HepG2 (cell line): ENCODE data around the gene CCDC116. TPM values are rescaled to one million over a fixed set of nuclear protein-coding genes. Genes with fewer than 3 reads are reported as not detected.

Source experiments
- AGO2 ChIP-seq: fragments of 200-400 bp; formaldehyde crosslinking; optimal IDR thresholded peaks from 2 replicates; pipeline ENCODE3; 2017; ENCODE audit warnings: mild to moderate bottlenecking, low read depth, low read length, moderate library complexity
- E2F1 ChIP-seq: sonication (generic); formaldehyde crosslinking; IDR thresholded peaks from 2 replicates; pipeline ENCODE4 v1.5.0; 2020; ENCODE audit warnings: missing genetic modification reagents
- EEA1 ChIP-seq: sonication (generic); formaldehyde crosslinking; IDR thresholded peaks from 2 replicates; pipeline ENCODE4 v1.5.1; 2020; ENCODE audit warnings: mild to moderate bottlenecking, missing genetic modification reagents, borderline replicate concordance
- ERF ChIP-seq: IDR thresholded peaks from 2 replicates; pipeline ENCODE4 v1.6.1; 2018; ENCODE audit warnings: missing biosample characterization, missing genetic modification reagents
- IRX3 ChIP-seq: sonication (generic); formaldehyde crosslinking; IDR thresholded peaks from 2 replicates; pipeline ENCODE4 v1.8.1; 2023; ENCODE audit warnings: mild to moderate bottlenecking, low read depth, missing genetic modification reagents, borderline replicate concordance
- MAX ChIP-seq: IDR thresholded peaks from 2 replicates; pipeline ENCODE4 v1.6.1; 2012; ENCODE audit warnings: inconsistent platforms
- MAZ ChIP-seq, 2 experiments: sonication (generic) in 1 of 2; formaldehyde crosslinking in 1 of 2; IDR thresholded peaks; 2 replicates each; pipeline versions ENCODE4 v1.5.0 to v1.6.1; 2012 to 2020; ENCODE audit warnings: low read depth in 2 of 2, mild to moderate bottlenecking in 2 of 2, borderline replicate concordance in 1 of 2, improper control_type of control experiment in 1 of 2, low read length in 1 of 2, missing genetic modification reagents in 1 of 2, moderate library complexity in 1 of 2
- MTA1 ChIP-seq: sonication (generic); formaldehyde crosslinking; IDR thresholded peaks from 2 replicates; pipeline ENCODE4 v1.4.0; 2020; ENCODE audit warnings: missing genetic modification reagents, mild to moderate bottlenecking, borderline replicate concordance
- NR1H2 ChIP-seq: sonication (generic); formaldehyde crosslinking; IDR thresholded peaks from 2 replicates; pipeline ENCODE4 v1.8.1; 2022; ENCODE audit warnings: low read depth, missing genetic modification reagents, borderline replicate concordance
- PHF21A ChIP-seq: sonication (generic); formaldehyde crosslinking; IDR thresholded peaks from 2 replicates; pipeline ENCODE4 v1.5.0; 2020; ENCODE audit warnings: mild to moderate bottlenecking, missing genetic modification reagents
- SUZ12 ChIP-seq: fragments of 150-350 bp; IDR thresholded peaks from 2 replicates; pipeline ENCODE4 v1.6.1; 2014; ENCODE audit warnings: low read depth, low read length
- TGIF2 ChIP-seq: IDR thresholded peaks from 2 replicates; pipeline ENCODE4 v1.6.1; 2016; ENCODE audit warnings: control low read depth, missing compliant biosample characterization
- ZNF20 ChIP-seq: sonication (generic); formaldehyde crosslinking; IDR thresholded peaks from 2 replicates; pipeline ENCODE4 v1.4.0; 2020; ENCODE audit warnings: mild to moderate bottlenecking, moderate library complexity, missing genetic modification reagents
- ZNF24 ChIP-seq: fragments of 450-650 bp; IDR thresholded peaks from 2 replicates; pipeline ENCODE4 v1.6.1; 2017; ENCODE audit warnings: antibody characterized with exemption, mild to moderate bottlenecking
- ZNF362 ChIP-seq: sonication (generic); formaldehyde crosslinking; IDR thresholded peaks from 2 replicates; pipeline ENCODE4 v1.4.0; 2020; ENCODE audit warnings: missing genetic modification reagents, mild to moderate bottlenecking, borderline replicate concordance
- ZNF543 ChIP-seq: sonication (generic); formaldehyde crosslinking; IDR thresholded peaks from 2 replicates; pipeline ENCODE4 v1.4.0; 2020; ENCODE audit warnings: mild to moderate bottlenecking, missing genetic modification reagents
- ZNF550 ChIP-seq: sonication (generic); formaldehyde crosslinking; IDR thresholded peaks from 2 replicates; pipeline ENCODE4 v1.4.0; 2020; ENCODE audit warnings: mild to moderate bottlenecking, missing genetic modification reagents, borderline replicate concordance
- ZNF558 ChIP-seq: sonication (generic); formaldehyde crosslinking; IDR thresholded peaks from 2 replicates; pipeline ENCODE4 v1.9.0; 2022; ENCODE audit warnings: mild to moderate bottlenecking, missing genetic modification reagents, borderline replicate concordance
- ZNF652 ChIP-seq: IDR thresholded peaks from 2 replicates; pipeline ENCODE4 v1.6.1; 2016; ENCODE audit warnings: low read depth, borderline replicate concordance
- ZNF766 ChIP-seq: sonication (generic); formaldehyde crosslinking; IDR thresholded peaks from 2 replicates; pipeline ENCODE4 v1.5.0; 2020; ENCODE audit warnings: missing genetic modification reagents, borderline replicate concordance
- ZSCAN20 ChIP-seq: sonication (generic); formaldehyde crosslinking; IDR thresholded peaks from 2 replicates; pipeline ENCODE4 v1.4.0; 2020; ENCODE audit warnings: missing genetic modification reagents, mild to moderate bottlenecking, borderline replicate concordance
- ZSCAN29 ChIP-seq: sonication (generic); formaldehyde crosslinking; conservative IDR thresholded peaks from 2 replicates; pipeline ENCODE4 v1.4.0; 2020; ENCODE audit warnings: mild to moderate bottlenecking, missing genetic modification reagents
- polyA plus RNA-seq, 8 experiments: library from polyadenylated mRNA; depleted of rRNA in 3 of 8; stranded (reverse) in 7 of 8; unstranded in 1 of 8; fragments of >200 nt; fragmentation: Illumina TruSeq in 4 of 8; extraction: Trizol in 4 of 8; gene quantifications; 2 replicates each; pipeline versions ENCODE4 v1.2.1 to v1.2.3, GENCODE V29; 2011 to 2016; ENCODE audit warnings: low read depth in 4 of 8, missing spikeins in 1 of 8, mixed read lengths in 1 of 8; ENCODE audit not compliant: insufficient read depth in 1 of 8
- total RNA-seq, 5 experiments: library from RNA; depleted of rRNA; stranded (reverse); fragments of >200 nt; fragmentation: Illumina TruSeq; extraction: Trizol; gene quantifications; 2 replicates each; pipeline ENCODE4 v1.2.3, GENCODE V29; 2016; ENCODE audit warnings: low read depth in 1 of 5
- TF ChIP-seq, protein P1 (sequence below): IDR thresholded peaks from 2 replicates; pipeline ENCODE4 v1.6.1; 2016; ENCODE audit warnings: low read depth, borderline replicate concordance
- TF ChIP-seq, protein P2 (sequence below): sonication (generic); formaldehyde crosslinking; IDR thresholded peaks from 2 replicates; pipeline ENCODE4 v1.5.1; 2020; ENCODE audit warnings: missing genetic modification reagents, mild to moderate bottlenecking, borderline replicate concordance

CCDC116 gene
- total and polyA plus RNA-seq, 2 of the 13 experiments (the other 11 are each of a cell fraction or from before 2014, with no cell fraction given), result 0.15 to 0.33 TPM

DNA sequence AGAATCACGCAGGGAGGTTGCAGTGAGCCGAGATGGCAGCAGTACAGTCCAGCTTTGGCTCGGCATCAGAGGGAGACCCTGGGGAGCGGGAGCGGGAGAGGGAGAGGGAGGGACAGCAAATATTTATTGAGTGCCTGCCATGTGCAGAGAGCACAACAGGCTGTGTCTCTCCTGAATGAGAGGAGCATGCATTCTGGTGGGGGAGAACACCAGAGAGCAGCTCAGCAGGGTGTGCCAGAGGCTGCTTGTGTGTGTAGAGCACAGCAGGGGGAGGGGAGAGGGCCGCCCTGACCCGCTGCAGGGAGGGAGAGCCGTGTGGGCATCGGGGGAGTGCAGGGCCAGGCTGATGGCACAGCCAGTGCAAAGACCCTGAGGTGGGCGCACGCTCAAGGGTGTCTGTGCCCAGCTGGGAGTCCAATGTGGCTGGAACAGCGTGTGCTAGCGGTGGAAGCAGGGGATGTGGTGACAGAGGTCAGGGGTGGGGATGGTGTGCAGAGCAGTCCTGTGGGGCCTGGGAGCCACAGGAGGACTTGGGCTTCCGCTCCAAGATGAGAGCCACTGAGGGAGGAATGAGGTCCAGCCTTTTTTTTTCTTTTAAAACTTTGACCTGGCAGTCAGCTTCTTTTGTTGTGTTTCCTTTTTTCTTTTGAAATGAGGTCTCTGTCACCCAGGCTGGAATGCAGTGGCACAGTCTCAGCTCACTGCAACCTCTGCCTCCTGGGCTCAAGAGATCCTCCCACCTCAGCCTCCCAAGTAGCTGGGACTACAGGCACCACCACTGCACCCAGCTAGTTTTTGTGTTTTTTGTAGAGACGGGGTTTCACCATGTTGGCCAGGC lies 45.3 kb downstream of the CCDC116 start (continued):
- TF ChIP-seq ZNF362 (CRISPR knock-in tag), result no peak; the same call in 1 of the 2 replicates
- TF ChIP-seq EEA1 (CRISPR knock-in tag), result no peak; the same call in 1 of the 2 replicates
- no peak for TF ChIP-seq ZNF766 (CRISPR knock-in tag)
- peak; percentile 34; the same call in 1 of the 2 replicates for TF ChIP-seq ZSCAN29
- TF ChIP-seq ZNF550 (CRISPR knock-in tag), result no peak
- no peak for TF ChIP-seq MAZ (IDR thresholded peaks at IDR 0.05; ENCODE audit: borderline replicate concordance, low read depth, low read length)
- peak; percentile 30; the same call in 1 of the 2 replicates for TF ChIP-seq MAZ (CRISPR knock-in tag; IDR thresholded peaks at IDR 0.05; ENCODE audit: low read depth)
- no peak for TF ChIP-seq ZNF652 (CRISPR knock-in tag)
- TF ChIP-seq SUZ12, result no peak
- no peak for TF ChIP-seq ZNF24
- no peak for TF ChIP-seq IRX3 (CRISPR knock-in tag)
- TF ChIP-seq ERF, result peak; percentile 65; the same call in 1 of the 2 replicates
- TF ChIP-seq TGIF2 (CRISPR knock-in tag), result 0 out of 2 replicates have a peak, but pooled peaks have one; percentile 30
- no peak for TF ChIP-seq NR1H2 (CRISPR knock-in tag)
- TF ChIP-seq MTA1, result peak; percentile 89; the same call in 1 of the 2 replicates
- peak; percentile 63; the same call in 1 of the 2 replicates for TF ChIP-seq PHF21A (CRISPR knock-in tag)
- TF ChIP-seq ZNF543, result 0 out of 2 replicates have a peak, but pooled peaks have one; percentile 58
- TF ChIP-seq, protein P1, sequence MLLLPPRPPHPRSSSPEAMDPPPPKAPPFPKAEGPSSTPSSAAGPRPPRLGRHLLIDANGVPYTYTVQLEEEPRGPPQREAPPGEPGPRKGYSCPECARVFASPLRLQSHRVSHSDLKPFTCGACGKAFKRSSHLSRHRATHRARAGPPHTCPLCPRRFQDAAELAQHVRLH (CRISPR knock-in tag), result peak; percentile 59; the same call in 1 of the 2 replicates
- peak; percentile 88 for TF ChIP-seq MAX
- TF ChIP-seq, protein P2, sequence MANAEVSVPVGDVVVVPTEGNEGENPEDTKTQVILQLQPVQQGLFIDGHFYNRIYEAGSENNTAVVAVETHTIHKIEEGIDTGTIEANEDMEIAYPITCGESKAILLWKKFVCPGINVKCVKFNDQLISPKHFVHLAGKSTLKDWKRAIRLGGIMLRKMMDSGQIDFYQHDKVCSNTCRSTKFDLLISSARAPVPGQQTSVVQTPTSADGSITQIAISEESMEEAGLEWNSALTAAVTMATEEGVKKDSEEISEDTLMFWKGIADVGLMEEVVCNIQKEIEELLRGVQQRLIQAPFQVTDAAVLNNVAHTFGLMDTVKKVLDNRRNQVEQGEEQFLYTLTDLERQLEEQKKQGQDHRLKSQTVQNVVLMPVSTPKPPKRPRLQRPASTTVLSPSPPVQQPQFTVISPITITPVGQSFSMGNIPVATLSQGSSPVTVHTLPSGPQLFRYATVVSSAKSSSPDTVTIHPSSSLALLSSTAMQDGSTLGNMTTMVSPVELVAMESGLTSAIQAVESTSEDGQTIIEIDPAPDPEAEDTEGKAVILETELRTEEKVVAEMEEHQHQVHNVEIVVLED (CRISPR knock-in tag), result no peak
- no peak; the same call in 1 of the 2 replicates for TF ChIP-seq ZNF558 (CRISPR knock-in tag)
- TF ChIP-seq AGO2, result peak; percentile 59
- no peak for TF ChIP-seq ZSCAN20 (CRISPR knock-in tag)
- TF ChIP-seq ZNF20 (CRISPR knock-in tag), result no peak
- no peak for TF ChIP-seq E2F1 (CRISPR knock-in tag)
